Measurements from ENCODE around the gene ALKBH7.

DNA sequence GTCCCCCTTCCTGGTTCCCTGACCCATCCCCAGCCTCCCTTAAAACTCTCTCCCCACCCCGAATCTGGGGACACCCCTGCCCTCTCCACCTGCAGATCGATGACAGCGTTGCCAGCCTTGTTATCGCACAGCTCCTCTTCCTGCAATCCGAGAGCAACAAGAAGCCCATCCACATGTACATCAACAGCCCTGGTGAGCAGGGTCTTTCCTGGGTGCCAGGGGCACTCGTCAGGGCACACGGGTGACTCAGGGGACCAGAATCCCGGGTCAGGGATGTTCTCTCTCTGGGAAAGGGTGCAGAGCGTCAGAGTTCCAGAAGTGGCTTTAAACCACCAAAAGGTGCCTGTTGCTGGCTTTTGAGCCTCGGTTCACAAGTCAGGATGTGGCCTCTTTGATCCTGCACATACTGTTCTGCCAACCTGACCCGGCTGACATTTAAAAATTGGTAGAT, 10.2 kb upstream of the ALKBH7 start:
- TF ChIP-seq, protein P1, sequence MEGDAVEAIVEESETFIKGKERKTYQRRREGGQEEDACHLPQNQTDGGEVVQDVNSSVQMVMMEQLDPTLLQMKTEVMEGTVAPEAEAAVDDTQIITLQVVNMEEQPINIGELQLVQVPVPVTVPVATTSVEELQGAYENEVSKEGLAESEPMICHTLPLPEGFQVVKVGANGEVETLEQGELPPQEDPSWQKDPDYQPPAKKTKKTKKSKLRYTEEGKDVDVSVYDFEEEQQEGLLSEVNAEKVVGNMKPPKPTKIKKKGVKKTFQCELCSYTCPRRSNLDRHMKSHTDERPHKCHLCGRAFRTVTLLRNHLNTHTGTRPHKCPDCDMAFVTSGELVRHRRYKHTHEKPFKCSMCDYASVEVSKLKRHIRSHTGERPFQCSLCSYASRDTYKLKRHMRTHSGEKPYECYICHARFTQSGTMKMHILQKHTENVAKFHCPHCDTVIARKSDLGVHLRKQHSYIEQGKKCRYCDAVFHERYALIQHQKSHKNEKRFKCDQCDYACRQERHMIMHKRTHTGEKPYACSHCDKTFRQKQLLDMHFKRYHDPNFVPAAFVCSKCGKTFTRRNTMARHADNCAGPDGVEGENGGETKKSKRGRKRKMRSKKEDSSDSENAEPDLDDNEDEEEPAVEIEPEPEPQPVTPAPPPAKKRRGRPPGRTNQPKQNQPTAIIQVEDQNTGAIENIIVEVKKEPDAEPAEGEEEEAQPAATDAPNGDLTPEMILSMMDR (IDR thresholded peaks at IDR 0.05) = no peak
- no peak for TF ChIP-seq POLR2A (IDR thresholded peaks at IDR 0.05)
